Mesodermal cell (in vitro differentiated cells): ENCODE results near the gene ZNF598.
"Not testable (repeated sequence)": the region's sequence is repeated elsewhere in the genome, so short reads cannot be mapped to it uniquely, and the experiment has no call there.

Source experiments
- H3K27ac ChIP-seq: 2 replicates; pipeline ENCODE4 v1.7.0; 2013; ENCODE audit warnings: mild to moderate bottlenecking, low read depth, low read length, moderate library complexity; ENCODE audit not compliant: severe bottlenecking
- H3K36me3 ChIP-seq: 2 replicates; pipeline ENCODE4 v1.7.1; 2013; ENCODE audit warnings: mild to moderate bottlenecking, low read length, moderate library complexity; ENCODE audit not compliant: control insufficient read depth, insufficient read depth
- H3K4me1 ChIP-seq: one replicate; pipeline ENCODE4 v1.7.1; 2013; ENCODE audit warnings: mild to moderate bottlenecking, low read length; ENCODE audit not compliant: insufficient read depth, control insufficient read depth, poor library complexity, severe bottlenecking
- H3K4me3 ChIP-seq: 2 replicates; pipeline ENCODE4 v1.7.0; 2013; ENCODE audit warnings: low read length, control low read depth, mild to moderate bottlenecking; ENCODE audit not compliant: insufficient read depth, poor library complexity, severe bottlenecking; ENCODE audit errors: extremely low read depth
- H3K9me3 ChIP-seq: 2 replicates; pipeline ENCODE4 v1.7.1; 2013; ENCODE audit warnings: mild to moderate bottlenecking, low read length, moderate library complexity; ENCODE audit not compliant: control insufficient read depth
- WGBS, 2 experiments: methylation state at CpG; one replicate each; pipeline ENCODE4 v1.1.5; 2013; ENCODE audit warnings: missing lambda C conversion rate in 2 of 2; ENCODE audit not compliant: insufficient coverage in 2 of 2; 5-methylcytosine and 5-hydroxymethylcytosine counted together

ZNF598 gene

DNA sequence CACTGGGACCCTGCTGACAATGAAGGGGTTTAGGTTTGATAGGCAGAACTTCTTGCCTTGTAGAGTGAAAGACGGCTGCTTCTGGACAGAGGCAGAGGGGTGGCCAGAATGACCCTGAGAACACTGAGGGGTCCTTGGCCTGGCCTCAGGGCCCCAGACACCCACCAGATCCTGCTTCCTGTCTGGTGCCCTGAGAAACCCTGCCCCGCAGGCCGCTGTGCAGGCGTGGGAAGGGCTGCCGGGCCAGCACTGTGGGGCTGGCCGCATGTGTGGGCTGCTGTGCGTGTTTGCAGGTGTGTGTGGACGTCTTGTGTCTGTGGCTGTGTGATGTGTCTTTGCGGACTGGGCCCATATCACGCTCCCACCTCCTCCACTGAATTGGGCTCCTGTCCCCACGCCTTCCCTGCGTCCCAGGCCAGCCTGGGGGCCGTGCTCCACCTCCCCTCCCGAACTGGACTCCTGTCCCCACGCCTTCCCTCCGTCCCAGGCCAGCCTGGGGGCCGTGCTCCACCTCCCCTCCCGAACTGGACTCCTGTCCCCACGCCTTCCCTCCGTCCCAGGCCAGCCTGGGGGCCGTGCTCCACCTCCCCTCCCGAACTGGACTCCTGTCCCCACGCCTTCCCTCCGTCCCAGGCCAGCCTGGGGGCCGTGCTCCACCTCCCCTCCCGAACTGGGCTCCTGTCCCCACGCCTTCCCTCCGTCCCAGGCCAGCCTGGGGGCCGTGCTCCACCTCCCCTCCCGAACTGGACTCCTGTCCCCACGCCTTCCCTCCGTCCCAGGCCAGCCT is 24.5 kb upstream of the ZNF598 start:
- not testable (repeated sequence) for H3K9me3 ChIP-seq, H3K4me3 ChIP-seq
- H3K4me1 ChIP-seq = peaks cover 48% of the 10 kb centered on the region
- peak overlapping the region; percentile 89 for H3K27ac ChIP-seq
- 68 to 90% methylated on average over 1 to 4 of the region's 32 CpGs for WGBS, 2 experiments
- H3K36me3 ChIP-seq = peaks cover 44% of the 10 kb centered on the region

DNA sequence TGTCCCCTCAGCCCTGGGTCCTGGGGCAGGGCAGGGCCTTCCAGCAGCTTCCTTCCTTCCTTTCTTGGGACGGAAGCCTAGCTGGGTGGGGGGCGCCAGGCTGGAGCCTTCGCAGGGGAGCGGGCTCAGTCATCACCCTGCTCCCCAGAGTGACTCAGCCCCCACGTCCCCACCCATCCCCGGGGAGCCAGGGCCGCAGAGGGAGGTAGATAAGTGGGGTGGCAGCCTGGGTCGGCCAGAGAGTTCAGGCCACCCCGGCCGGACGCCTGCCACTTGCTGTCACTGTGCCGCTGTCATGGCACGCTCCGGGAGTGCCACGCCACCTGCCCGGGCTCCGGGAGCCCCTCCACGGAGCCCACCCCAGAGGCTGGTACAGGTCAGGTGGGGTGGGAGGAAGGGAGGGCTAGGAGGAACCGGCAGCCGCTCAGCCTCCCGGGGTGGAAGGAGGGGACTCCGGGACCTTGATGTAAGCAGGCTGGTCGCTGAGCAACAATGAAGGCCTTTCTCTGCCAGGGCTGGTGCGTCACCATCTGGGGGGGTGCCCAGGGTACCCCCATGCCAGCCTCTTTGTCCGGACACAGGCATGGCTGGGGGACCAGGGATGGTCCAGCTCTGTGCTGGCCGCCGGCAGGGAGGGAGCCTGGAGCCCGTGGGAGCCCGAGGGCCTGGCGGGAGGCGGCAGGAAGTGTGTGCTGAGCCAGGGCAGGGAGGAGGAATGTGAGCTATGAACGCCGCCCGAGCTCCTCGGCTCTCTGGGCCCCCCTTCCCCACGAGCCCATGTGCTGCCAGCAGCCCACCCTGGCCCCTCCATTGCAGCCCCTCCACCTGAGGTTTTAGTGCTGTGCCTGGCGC is 23.7 kb upstream of the ZNF598 start:
- WGBS, 2 experiments = 65 to 75% methylated on average over 16 to 17 of the region's 37 CpGs
- Histone ChIP-seq H3K4me1 (peaks cover 47% of the 10 kb centered on the region), H3K36me3 (peaks cover 46% of the 10 kb centered on the region), H3K4me3 (no peak overlapping the region), H3K9me3 (no peaks in the 10 kb centered on the region), H3K27ac (peak overlapping the region; percentile 89)

DNA sequence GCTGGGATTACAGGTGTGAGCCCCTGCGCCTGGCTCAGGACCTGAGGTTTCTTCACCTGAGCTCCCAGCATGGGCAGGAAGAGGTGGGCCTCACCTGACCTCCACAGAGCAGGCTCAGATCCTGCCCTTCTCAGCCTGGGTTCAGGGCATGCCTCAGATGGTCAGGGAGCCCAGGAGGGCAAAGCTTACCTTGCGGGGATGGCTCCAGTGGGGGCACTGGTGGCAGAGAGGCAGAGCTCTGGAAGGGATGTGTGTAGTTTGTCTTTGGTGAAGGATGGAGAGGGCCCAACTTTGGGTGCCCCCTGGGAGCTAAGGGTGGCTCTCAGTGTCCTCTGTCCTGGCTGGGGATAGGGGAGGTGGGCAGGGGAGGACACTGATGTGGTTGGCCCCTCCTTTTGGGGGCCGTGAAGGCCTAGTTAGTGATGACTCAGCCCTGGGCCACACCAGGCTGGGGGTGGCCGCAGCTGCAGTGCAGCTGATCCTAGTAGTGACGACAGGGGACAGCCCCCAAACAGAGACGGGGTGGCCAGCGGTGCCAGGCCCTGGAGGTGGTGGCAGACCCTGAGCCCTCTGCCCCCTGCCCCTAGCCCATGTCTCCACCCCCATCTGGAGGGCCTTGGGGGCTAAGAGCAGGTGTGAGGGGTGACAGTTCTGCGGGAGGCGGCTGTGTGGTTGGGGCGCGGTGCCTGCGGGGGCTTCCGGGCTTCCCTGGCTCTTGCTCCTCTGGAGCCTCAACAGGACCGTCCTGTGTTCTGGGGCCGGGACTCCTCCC is 22.9 kb upstream of the ZNF598 start:
- WGBS, 2 experiments = 80 to 88% methylated on average over 8 to 10 of the region's 15 CpGs
- H3K36me3 ChIP-seq = peaks cover 40% of the 10 kb centered on the region
- peak overlapping the region; percentile 89 for H3K27ac ChIP-seq
- no peaks in the 10 kb centered on the region for H3K9me3 ChIP-seq
- no peak overlapping the region for H3K4me3 ChIP-seq
- H3K4me1 ChIP-seq = peaks cover 47% of the 10 kb centered on the region

DNA sequence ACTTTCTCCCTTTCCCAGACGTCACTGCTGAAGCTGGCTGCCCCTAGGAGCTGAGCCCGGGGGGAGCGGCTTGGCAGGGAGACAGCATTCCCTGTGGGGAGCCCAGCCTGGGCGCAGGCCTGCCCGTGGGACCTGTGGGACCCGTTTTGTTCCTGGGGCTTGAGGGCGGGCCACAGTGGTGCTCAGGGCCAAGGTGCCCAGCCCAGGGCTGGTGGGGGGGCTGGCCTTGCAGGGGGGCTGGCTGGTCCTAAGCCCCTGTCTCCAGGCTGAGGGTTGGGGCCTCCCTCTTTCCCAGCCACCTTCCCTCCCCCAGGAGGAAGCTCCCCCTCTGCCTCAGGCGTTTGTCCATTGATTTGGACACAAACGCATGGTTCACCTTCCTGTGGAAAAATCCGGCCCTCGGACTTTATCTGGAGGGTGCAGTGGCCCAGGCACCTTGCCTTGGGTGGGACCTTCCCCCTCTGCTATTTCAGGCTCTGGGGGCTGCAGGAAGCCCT is 21.5 kb upstream of the ZNF598 start:
- Histone ChIP-seq H3K4me3 (no peak overlapping the region), H3K36me3 (peaks cover 27% of the 10 kb centered on the region), H3K9me3 (no peaks in the 10 kb centered on the region), H3K4me1 (peaks cover 46% of the 10 kb centered on the region), H3K27ac (peak overlapping the region; percentile 10)
- 94 to 97% methylated on average over 4 to 11 of the region's 11 CpGs for WGBS, 2 experiments

DNA sequence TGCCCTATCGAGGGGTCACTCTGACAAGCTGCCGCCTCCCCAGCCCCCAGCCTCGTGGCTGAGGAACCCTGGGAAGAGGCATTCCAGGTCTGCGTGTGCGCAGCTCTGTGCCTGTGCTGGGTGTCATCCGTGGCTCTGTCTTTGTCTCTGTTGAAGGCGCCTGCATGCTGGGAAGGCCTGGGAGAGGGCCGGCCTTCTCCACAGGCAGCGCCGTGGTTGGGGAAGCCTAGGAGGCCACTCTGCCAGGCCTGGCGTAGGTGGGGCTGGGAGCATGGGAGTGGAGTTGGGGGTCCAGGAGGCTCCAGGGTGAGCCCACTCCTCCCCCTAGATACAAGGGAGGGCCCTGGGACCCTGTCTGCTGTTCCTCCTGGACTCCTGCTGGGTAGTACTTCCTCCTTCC is 20.4 kb upstream of the ZNF598 start:
- H3K9me3 ChIP-seq = no peaks in the 10 kb centered on the region
- peaks cover 27% of the 10 kb centered on the region for H3K36me3 ChIP-seq
- no peak overlapping the region for H3K4me3 ChIP-seq
- 93 to 95% methylated on average over 7 to 8 of the region's 11 CpGs for WGBS, 2 experiments
- H3K27ac ChIP-seq = no peak overlapping the region
- H3K4me1 ChIP-seq = peaks cover 39% of the 10 kb centered on the region

DNA sequence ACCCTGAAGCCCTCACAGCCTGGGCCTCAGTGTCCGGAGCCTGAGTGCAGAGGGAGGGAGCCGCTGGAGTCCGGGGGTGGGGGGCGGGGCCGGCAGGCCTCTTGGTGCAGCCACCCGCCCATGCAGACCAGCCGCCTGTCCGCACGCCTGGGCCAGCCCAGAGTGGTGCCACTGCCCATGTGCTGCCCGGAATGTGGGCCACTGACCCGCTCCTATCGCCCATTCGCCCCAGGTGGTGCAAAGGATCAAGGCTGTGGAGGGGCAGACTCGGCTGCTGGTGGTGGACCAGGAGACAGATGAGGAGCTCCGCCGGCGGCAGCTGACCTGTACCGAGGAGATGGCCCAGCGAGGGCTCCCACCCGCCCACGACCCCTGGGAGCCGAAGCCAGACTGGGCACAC is 19.7 kb upstream of the ZNF598 start:
- Histone ChIP-seq H3K4me1 (peaks cover 36% of the 10 kb centered on the region), H3K4me3 (no peak overlapping the region), H3K36me3 (peaks cover 27% of the 10 kb centered on the region), H3K9me3 (no peaks in the 10 kb centered on the region), H3K27ac (no peak overlapping the region)
- 90 to 94% methylated on average over 20 to 22 of the region's 22 CpGs for WGBS, 2 experiments

DNA sequence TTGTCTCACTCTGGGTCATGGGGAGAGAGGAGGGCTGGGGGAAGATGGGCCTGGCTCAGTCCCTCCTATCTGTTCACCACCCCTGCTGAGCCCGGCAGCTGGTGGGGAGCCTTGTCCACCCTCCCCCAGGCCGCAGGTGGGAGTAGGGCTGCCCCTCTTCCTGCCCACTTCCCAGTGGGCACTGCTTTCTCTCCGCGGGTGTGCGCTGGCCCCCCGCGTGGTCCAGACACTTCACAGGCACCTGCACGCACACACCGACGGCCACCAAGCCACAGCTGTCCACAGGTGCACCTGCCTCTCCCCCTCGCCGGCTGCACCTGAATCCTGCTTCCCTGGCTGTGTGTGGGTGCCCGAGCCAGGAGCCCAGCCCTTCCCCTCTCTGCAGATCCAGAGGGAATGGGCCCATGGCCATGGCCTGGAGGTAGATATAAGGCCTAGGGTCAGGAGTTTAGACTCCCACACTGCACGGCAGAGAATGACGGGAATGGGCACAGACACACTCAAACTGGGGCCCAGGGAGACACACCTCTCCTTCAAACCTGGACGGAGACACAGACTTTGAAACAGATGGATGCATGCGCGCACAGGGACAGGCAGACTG is 19.1 kb upstream of the ZNF598 start:
- H3K27ac ChIP-seq = no peak overlapping the region
- H3K4me3 ChIP-seq = no peak overlapping the region
- WGBS, 2 experiments = 95 to 97% methylated on average over 17 of the region's 18 CpGs

DNA sequence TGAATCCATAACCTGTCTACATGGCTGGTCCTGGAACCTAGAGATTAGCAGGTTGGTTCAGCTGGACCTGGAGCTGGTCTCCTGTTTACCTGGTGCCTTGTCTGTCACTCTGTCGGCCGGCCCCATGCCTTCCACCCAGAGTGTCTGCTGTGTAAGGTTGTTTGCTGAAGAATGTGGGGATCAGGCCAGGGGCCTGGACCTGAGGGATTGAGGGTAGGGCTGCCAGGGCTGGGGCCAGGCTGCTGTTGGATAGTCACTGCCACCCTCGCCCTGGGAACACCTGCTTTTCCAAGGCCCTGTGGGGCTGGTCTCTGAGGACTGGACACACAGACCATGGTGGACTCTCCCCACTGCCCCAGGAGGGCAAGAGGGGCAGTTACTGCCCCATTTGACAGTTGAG is 18.5 kb upstream of the ZNF598 start:
- WGBS, 2 experiments = 92 to 100% methylated on average over 1 to 3 of the region's 3 CpGs
- Histone ChIP-seq H3K27ac (no peak overlapping the region), H3K9me3 (no peaks in the 10 kb centered on the region), H3K36me3 (peaks cover 27% of the 10 kb centered on the region), H3K4me1 (peaks cover 37% of the 10 kb centered on the region), H3K4me3 (peak overlapping the region; percentile 62)

More for the DNA sequence above, 19.1 kb upstream of the ZNF598 start:
- Histone ChIP-seq H3K36me3 (peaks cover 27% of the 10 kb centered on the region), H3K4me1 (peaks cover 38% of the 10 kb centered on the region), H3K9me3 (no peaks in the 10 kb centered on the region)

DNA sequence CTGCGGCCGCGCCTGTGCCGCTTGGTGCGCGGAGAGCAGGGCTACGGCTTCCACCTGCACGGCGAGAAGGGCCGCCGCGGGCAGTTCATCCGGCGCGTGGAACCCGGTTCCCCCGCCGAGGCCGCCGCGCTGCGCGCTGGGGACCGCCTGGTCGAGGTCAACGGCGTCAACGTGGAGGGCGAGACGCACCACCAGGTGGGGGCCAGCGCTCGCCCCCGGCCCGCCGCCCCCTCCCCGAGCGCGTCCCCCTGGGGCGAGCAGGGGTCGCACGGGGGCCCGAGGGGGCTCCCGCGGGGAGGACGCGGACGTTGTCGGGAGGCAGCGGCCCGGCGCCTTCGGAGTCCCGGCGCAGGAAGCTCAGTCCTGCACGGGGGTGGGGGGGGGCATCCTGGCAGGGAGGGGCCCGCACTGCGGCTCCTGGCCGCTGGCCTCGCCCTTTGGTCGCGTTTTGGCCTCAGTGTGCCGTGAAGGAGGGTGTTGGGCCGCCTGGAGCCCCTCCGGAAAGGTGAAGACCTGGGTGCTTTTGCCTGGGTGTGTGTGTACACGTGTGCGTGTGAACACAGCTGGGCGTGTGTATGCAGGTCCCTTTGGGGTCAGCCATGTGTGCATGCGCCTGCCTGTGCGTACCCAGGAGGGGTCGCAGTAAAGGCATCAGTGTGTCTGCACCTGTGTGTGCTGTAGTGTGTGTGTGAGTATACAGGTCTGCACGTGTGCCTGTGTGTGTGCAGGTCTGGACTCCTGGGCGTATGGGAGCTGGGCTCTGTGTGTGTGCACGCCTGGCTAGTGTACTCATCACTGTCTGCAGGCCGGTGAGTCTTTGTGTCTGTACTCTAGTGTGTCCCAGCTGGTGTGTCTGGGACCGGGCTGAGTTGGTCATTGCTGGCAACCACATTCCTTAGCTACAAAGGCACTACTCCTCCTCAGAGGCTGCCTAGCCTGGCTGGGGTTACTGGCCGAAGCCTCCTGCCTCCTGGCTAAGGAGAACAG is 17.7 kb upstream of the ZNF598 start:
- H3K27ac ChIP-seq = no peak overlapping the region
- WGBS, 2 experiments = 16 to 18% methylated on average over 31 to 54 of the region's 76 CpGs

More for the DNA sequence above, 17.7 kb upstream of the ZNF598 start:
- peaks cover 33% of the 10 kb centered on the region for H3K4me1 ChIP-seq
- H3K36me3 ChIP-seq = peaks cover 27% of the 10 kb centered on the region
- no peaks in the 10 kb centered on the region for H3K9me3 ChIP-seq
- peak overlapping the region; percentile 62 for H3K4me3 ChIP-seq
